ENCODE data around the gene IRF9.

GRCh38 chr14:24215495-24216344 lies 54.7 kb downstream of the IRF9 start, which contains the start of gene MDP1:
- TF ChIP-seq CTCF (conservative IDR thresholded peaks at IDR 0.05; ENCODE audit: low read length), result peak; percentile 85
- no peak for TF ChIP-seq EZH2phosphoT487 (IDR thresholded peaks at IDR 0.05; ENCODE audit: borderline replicate concordance, low read depth, low read length)

All from OCI-LY7 (cell line).